RPMI8226 (cell line): ENCODE data around the gene EFCAB13.
"Not testable (repeated sequence)": the region's sequence is repeated elsewhere in the genome, so short reads cannot be mapped to it uniquely, and the experiment has no call there.

ENCODE experiments used
- DNase-seq: peaks from one replicate; pipeline ENCODE4 v3.0.0-alpha.2; 2015

Gene EFCAB13

GRCh38 chr17:47427985-47428384 lies 104.2 kb downstream of the EFCAB13 start:
- no peak for DNase-seq

- DNase-seq, result not testable (repeated sequence)
Measured at GRCh38 chr17:47432240-47432639, 108.5 kb downstream of the EFCAB13 start.

GRCh38 chr17:47465165-47465564 lies 141.4 kb downstream of the EFCAB13 start:
- no peak for DNase-seq

- DNase-seq, result not testable (repeated sequence)
Measured at GRCh38 chr17:47466976-47467375, 143.2 kb downstream of the EFCAB13 start.

GRCh38 chr17:47470836-47471235 lies 147.1 kb downstream of the EFCAB13 start:
- no peak for DNase-seq

GRCh38 chr17:47472073-47472472 lies 148.3 kb downstream of the EFCAB13 start:
- DNase-seq, result not testable (repeated sequence)
